HG03457 (cell line): ENCODE data around the gene N4BP2L1.
A peak's percentile ranks its signal among the peaks of the same experiment; 100 is the strongest.

Experiments
- ATAC-seq: cut with Tn5 transposase; IDR thresholded peaks from one replicate; pipeline ENCODE4 v1.9.1; 2021; ENCODE audit warnings: moderate number of reproducible peaks; ENCODE audit not compliant: unreplicated experiment

Gene N4BP2L1

DNA sequence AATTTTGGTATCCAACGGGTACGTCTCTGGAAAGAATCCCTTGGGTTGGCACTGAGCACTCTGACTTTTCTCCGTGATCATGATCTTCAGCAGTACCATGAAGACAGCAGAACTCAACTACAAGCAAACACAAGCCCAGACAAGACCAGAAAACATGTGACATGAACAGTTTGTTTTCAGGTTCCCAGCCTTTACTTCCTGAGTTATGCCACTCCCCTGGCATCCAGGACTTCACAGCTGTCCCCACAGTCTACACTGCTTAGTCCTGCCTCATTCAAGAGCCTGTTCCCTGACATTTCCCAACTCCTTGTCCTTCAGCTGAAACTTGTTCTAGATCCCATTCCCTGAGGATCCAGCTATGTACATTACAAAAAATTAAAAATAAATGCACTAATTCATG, 4.9 kb upstream of the N4BP2L1 start:
- ATAC-seq = no peak

DNA sequence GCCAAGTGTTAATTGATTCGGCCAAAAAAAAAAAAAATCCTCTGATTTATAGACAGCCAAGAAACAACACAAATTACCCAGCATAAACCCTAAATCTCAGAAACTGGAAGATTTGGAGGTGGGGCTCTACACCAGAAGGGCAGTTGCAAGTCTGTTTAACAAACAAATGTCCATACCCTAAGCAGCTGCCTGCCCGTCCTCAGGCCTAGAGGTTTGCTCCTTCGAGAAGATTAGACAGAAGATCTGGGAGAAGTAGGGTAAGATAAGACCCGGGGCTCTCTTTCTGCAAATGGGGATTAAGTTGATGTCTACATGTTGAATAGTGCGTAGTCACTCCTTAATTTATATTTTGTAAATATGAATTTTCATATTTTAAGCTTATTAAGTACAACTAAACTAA, 3.4 kb upstream of the N4BP2L1 start:
- ATAC-seq = no peak

GRCh38 chr13:32430018-32430747, 2.3 kb upstream of the N4BP2L1 start:
- no peak for ATAC-seq

DNA sequence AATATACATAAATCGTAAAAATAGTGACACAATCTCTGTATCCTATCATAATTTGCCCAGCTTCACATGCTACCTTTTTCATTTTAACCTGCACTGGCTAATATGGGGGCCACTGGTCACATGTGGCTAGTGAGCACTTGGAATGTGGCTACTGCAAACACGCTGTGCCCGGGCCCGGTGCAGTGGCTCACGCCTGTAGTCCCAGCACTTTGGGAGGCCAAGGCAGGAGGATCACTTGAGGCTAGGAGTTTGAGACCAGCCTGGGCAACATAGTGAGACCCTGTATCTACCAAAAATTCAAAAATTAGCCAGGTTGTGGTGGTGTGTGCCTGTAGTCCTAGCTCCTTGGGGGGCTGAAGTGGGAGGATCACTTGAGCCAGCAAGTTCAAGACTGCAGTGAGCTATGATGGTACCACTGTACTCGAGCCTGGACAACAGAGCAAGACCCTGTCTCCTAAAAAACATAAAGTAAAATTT, 1.5 kb upstream of the N4BP2L1 start:
- no peak for ATAC-seq

GRCh38 chr13:32428581-32429432, 877 bp upstream of the N4BP2L1 start:
- ATAC-seq = no peak

DNA sequence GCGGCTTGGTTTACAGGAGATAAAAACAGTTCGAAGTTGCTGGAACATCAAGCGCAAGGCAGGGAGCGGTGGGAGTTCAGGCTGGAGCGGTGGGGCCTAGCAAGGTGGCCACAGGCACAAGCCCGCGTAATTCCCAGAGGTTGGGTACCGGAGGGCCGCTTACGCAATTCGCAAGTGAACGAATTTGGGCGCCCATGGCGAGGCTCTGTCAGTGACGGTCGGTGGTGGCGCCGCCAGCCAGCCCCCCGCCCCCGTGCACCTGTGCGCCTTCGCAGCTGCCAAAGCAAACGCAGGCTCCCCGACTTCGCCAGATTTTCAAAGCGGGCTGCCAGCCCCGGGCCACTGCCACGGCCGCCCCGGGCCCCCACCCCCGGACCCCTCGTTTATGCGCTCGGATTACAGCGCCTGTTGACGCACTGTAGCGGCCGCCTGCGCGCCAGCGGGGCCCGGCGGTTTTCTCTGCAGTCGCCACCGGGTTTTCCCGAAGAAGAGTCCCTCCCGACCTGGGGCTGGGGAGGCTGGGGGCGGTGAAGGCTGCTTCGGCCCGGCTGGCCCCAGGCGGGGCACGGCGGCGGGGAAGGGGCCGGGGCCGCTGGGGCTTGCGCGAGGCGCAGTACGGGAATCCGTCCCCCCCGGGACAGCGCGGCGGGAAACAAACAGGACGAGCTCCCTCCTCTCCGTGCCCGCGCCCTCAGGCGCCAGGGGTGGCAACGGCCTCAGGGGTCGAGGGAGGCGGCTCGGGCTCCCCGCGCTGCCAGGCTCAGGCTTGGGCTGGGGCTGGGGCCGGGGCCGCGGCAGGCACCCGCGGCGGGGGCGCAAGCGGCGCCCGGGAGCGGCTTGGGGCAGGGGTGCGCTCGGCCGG, 709 bp downstream of the N4BP2L1 start:
- ATAC-seq = peak; percentile 15

DNA sequence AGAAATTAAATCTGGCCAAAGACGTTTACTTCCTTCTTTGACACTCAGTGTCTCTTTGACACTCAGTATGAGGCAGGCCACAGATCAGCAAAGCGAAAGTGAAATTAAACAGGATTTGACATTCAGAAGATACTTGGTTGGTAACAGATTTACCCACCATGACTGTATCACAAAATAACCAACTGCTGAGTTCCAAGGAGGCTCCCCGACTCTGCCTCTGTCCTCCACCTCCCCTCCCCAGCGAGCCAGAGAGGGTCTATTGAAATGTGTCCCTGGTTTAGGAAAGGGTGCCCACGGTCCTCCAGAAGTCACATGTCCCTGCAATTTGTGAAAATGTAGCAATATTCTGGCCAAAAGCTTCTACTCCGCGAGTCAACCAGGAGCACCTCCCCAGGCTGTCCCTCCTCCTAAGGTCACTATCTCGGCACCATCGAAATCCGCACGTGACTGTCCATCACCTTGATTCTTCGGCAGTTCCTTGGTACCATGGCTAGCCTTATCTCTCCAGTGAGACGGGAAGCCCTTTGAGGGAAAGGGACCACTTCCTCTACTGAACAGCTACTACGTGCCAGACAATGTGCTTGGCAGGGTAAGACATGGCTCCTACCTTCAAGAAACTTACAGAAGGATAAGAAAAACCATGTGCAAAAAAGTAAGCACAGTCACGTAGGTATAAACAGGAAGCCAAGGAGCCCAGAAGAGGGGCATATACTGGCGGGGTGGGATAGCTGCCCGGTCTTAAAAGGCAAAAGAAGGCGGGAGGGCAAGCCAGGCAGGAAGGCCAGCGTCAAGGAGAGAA, 1.5 kb downstream of the N4BP2L1 start:
- ATAC-seq = peak; percentile 33

GRCh38 chr13:32425158-32425557, 2.8 kb downstream of the N4BP2L1 start:
- no peak for ATAC-seq

GRCh38 chr13:32423592-32423991, 4.3 kb downstream of the N4BP2L1 start:
- no peak for ATAC-seq

DNA sequence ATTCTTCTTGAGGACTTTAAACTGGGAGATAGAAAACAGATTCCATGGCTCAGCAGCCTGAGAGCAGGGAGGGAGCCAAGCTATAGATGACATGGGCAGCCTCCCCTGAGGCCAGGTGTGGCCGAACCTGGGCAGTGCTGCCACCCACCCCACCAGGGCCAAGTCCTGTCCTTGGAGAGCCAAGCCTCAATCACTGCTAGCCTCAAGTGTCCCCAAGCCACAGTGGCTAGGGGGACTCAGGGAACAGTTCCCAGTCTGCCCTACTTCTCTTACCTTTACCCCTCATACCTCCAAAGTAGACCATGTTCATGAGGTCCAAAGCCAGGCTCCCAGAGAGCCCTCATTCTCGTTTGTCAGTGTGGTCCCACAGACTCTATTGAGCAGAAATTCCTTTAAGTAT, 8.1 kb downstream of the N4BP2L1 start:
- ATAC-seq = no peak

DNA sequence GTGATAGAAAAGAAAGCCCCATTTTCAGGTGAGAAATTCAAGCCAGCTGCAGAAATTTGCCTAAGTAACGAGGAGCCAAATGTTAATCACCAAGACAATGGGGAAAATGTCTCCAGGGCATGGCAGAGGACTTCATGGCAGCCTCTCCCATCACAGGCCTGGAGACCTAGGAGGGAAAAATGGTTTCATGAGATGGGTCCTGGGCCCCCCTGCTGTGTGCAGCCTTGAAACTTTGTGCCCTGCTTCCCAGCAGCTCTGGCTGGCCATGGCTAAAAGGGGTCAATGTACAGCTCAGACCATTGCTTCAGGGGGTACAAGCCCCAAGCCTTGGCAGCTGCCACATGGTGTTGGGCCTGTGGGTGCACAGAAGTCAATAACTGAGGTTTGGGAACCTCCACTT, 9.9 kb downstream of the N4BP2L1 start:
- ATAC-seq = no peak

DNA sequence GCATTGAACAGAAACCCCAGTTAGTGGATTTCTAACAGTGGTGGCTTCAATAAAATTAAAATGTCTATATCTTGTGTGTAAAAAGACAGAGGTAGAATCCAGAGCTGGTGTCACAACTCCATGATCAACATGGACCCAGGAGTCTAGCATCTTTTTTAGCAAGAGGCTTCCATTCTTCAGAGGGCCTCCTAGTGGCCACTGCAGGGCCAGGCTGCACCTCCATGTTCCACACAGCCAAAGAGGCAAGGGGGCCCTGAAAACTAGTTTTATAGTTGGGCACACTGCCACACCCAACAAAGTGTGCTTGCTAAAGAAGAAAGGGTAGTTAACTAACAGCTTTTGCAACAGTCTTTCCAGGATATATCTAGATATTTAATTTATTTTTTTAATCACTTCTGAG, 12.9 kb downstream of the N4BP2L1 start:
- no peak for ATAC-seq

- no peak for ATAC-seq
Measured at GRCh38 chr13:32414580-32414979, 13.3 kb downstream of the N4BP2L1 start.

DNA sequence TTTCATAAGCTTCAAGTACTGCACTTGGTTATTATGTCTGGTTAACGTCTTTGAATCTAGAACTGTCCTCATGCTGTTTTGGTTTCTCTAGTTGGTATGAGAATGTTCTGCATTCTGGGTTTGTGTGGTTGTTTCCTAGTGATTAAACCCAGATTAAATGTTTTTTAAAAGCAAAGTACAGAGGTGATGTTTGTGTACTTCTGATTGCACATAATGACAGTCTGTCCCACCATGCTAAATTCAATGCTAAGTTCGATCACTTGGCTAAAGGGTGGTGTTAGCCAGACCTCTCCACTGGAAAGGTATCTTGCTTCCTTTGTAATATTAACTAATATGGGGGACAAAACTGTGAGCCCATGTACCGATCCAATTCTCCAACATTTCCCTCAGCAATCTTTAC, 14.6 kb downstream of the N4BP2L1 start:
- ATAC-seq = no peak

DNA sequence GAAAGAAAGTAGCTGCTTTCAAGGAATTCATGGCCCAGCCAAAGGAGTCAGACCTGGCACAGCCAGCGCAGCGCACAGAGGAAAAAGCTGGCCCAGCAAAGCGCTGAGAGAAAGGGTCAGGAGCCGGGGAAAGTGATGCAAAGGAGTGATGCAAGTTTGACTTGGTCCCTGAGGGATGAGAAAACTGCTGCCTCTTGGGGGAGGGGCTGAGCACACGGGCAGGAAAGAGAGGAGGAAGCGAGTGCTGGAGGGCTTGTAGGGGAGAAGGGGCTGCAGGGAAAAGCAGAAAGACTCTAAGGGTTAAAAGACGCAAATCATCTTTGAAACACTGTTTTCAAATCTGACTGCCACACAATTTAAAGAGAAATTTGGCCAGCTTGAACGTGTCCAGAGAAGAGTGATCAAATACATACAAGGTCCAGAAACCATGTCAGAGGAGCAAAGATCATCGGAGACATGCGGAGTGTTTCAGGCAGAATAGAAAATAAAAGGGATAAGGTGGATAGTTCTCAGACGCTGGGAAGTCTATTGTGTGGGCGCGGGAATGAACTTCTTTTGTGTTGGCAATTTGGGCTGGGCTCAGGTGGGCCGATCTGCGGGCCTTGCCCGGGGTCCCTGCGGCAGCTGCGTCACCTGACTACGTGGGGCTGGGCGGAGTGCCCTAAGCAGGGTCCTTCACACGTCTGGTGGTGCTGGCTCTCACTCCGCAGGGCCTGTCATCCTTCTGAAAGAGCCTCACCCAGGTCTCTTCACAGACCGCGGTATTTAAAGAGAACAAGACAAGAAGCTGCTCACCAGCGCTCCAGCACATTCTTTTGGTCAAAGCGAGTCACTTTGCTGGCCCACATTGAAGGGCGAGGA, 18.1 kb downstream of the N4BP2L1 start:
- ATAC-seq = no peak

- ATAC-seq = no peak
Measured at GRCh38 chr13:32409001-32409313, 19.0 kb downstream of the N4BP2L1 start.

- ATAC-seq = no peak
Measured at GRCh38 chr13:32408296-32409000, 19.5 kb downstream of the N4BP2L1 start.

- no peak for ATAC-seq
Measured at GRCh38 chr13:32407854-32408253, 20.1 kb downstream of the N4BP2L1 start.

- no peak for ATAC-seq
Measured at GRCh38 chr13:32403108-32403507, 24.8 kb downstream of the N4BP2L1 start.
